ENCODE data around the gene AKAP17A.

AKAP17A gene

GRCh38 chrX:1597345-1598020 is 6.1 kb downstream of the AKAP17A start:
- ChIA-PET CTCF (no interaction called here), POLR2A (no interaction called here)
- TF ChIP-seq HDGF (IDR thresholded peaks at IDR 0.05; ENCODE audit: borderline replicate concordance) (no peak), L3MBTL2 (conservative IDR thresholded peaks at IDR 0.05) (no peak), ARNT (IDR thresholded peaks at IDR 0.05) (no peak)
- DNase-seq (ENCODE audit: extremely low spot score) = no peak

DNA sequence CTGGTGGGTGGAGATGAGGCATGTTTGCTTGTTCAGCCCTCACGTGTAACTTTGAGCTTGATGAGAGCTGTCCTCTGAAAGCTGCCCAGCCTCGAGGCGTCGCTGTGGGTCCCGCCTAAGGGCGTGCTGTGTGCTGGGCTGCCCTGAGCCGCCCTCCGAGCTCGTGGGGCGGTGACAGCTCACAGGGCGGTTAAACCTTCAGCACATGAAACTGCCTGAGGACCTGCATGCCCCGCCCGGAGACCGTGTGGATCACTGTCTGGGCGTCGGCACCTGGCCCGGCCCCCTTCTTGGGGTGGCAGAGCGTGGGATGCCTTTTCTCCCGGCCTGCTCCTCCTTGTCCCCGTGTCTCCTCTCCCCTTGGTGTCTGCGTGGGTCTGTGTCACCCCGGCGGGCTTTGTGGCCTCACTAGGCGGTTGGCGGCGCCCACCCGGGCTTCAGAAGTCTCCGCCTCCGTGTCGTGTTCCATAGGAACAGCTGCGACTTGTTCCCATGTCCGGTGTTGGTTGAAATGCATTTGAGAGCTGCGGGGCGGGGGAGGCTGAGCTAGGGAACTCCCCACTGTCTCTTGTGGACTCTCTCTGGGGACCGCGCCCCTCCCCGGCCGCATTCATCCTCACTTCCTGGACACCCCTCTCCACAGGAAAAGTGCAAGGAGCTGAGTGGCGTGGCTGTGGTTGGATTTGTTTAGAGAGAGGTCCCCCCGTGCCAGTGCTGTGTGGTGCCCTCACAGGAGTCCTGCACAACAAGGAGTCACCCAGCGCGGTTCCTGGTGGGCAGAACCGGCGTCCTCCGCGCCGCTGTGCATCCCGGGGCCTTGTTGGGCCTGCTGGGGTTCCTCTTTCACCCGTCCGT is 6.8 kb downstream of the AKAP17A start:
- POLR2A ChIA-PET = no interaction called here
- CTCF ChIA-PET = no interaction called here
- TF ChIP-seq BHLHE40 (IDR thresholded peaks at IDR 0.05; ENCODE audit: borderline replicate concordance) = no peak
- no peak for TF ChIP-seq FOXM1 (IDR thresholded peaks at IDR 0.05; ENCODE audit: borderline replicate concordance)
- TF ChIP-seq SP1 (IDR thresholded peaks at IDR 0.05) = no peak
- TF ChIP-seq SUZ12 (IDR thresholded peaks at IDR 0.05) = no peak
- TF ChIP-seq ZNF384 (IDR thresholded peaks at IDR 0.05) = no peak
- no peak for TF ChIP-seq FOXK2 (IDR thresholded peaks at IDR 0.05)
- no peak for TF ChIP-seq LEF1 (IDR thresholded peaks at IDR 0.05; ENCODE audit: borderline replicate concordance)
- no peak for TF ChIP-seq TARDBP (IDR thresholded peaks at IDR 0.05)
- TF ChIP-seq NFRKB (IDR thresholded peaks at IDR 0.05) = no peak
- no peak for TF ChIP-seq CTBP1 (IDR thresholded peaks at IDR 0.05; ENCODE audit: borderline replicate concordance)
- TF ChIP-seq HDGF (IDR thresholded peaks at IDR 0.05; ENCODE audit: borderline replicate concordance) = no peak
- no peak for TF ChIP-seq PKNOX1 (IDR thresholded peaks at IDR 0.05)
- TF ChIP-seq ELF4 (IDR thresholded peaks at IDR 0.05) = no peak
- no peak for DNase-seq (ENCODE audit: extremely low spot score)

- CTCF ChIA-PET = no interaction called here
- TF ChIP-seq NFRKB (IDR thresholded peaks at IDR 0.05) (no peak), CTBP1 (IDR thresholded peaks at IDR 0.05; ENCODE audit: borderline replicate concordance) (no peak), FOXA1 (IDR thresholded peaks at IDR 0.05) (no peak), SP1 (IDR thresholded peaks at IDR 0.05) (no peak), HDGF (IDR thresholded peaks at IDR 0.05; ENCODE audit: borderline replicate concordance) (no peak), ARNT (IDR thresholded peaks at IDR 0.05) (no peak), FOXK2 (IDR thresholded peaks at IDR 0.05) (no peak), ELF4 (IDR thresholded peaks at IDR 0.05) (no peak), PKNOX1 (IDR thresholded peaks at IDR 0.05) (no peak), FOXM1 (IDR thresholded peaks at IDR 0.05; ENCODE audit: borderline replicate concordance) (no peak)
- DNase-seq (ENCODE audit: extremely low spot score) = no peak
- POLR2A ChIA-PET = no interaction called here
Measured at GRCh38 chrX:1598876-1599790, 7.7 kb downstream of the AKAP17A start.

DNA sequence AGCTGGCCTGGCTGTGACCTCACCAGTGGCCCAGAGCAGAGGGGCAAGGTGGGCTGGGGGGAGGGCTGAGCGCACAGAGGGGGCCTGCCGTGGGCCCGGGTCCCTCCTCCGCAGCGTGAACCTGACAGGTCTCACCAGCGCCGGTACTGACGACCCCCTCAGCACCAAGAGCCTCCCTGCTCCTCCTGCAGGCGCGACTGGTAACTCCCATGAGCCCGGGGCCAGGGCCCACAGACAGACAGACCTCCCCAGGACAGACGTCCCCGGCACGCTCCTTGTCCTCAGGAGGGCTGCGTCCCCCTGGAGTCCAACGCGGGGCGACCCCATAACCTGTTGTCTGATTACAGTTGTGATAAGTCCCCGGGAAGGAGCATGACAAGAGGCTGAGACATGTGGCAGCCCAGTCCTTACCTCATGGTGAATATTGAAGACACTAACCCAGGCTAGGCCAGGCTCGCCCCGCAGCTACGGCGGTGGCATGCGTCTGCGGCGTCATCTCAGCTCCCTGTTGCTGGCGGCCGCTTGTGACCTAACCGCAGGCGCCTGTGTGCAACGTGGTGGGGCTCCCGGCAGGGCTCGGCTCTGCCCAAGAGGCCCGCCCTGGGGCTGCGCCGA is 8.5 kb downstream of the AKAP17A start:
- ChIA-PET POLR2A (no interaction called here), CTCF (no interaction called here)
- DNase-seq (ENCODE audit: extremely low spot score) = no peak

More for the DNA sequence above, 8.5 kb downstream of the AKAP17A start:
- TF ChIP-seq NFRKB (IDR thresholded peaks at IDR 0.05) = no peak
- no peak for TF ChIP-seq PKNOX1 (IDR thresholded peaks at IDR 0.05)
- TF ChIP-seq L3MBTL2 (conservative IDR thresholded peaks at IDR 0.05) = no peak
- no peak for TF ChIP-seq ZNF384 (IDR thresholded peaks at IDR 0.05)
- no peak for TF ChIP-seq CTBP1 (IDR thresholded peaks at IDR 0.05; ENCODE audit: borderline replicate concordance)
- no peak for TF ChIP-seq SUZ12 (IDR thresholded peaks at IDR 0.05)
- no peak for TF ChIP-seq FOXK2 (IDR thresholded peaks at IDR 0.05)
- TF ChIP-seq ARNT (IDR thresholded peaks at IDR 0.05) = no peak
- TF ChIP-seq ELF4 (IDR thresholded peaks at IDR 0.05) = no peak
- TF ChIP-seq TARDBP (IDR thresholded peaks at IDR 0.05) = no peak
- no peak for TF ChIP-seq BHLHE40 (IDR thresholded peaks at IDR 0.05; ENCODE audit: borderline replicate concordance)
- TF ChIP-seq FOXM1 (IDR thresholded peaks at IDR 0.05; ENCODE audit: borderline replicate concordance) = no peak
- TF ChIP-seq HDGF (IDR thresholded peaks at IDR 0.05; ENCODE audit: borderline replicate concordance) = no peak
